Transverse colon (tissue), 4 donors: ENCODE measurements around the gene OSM. TPM values are rescaled to one million over a fixed set of nuclear protein-coding genes. Genes with fewer than 3 reads are reported as not detected.
A peak's percentile ranks its signal among the peaks of the same experiment; 100 is the strongest.

Source experiments
- DNase-seq: peaks from one replicate; pipeline ENCODE4 v3.0.0-alpha.2; 2019
- H3K27ac ChIP-seq, 4 donors: fragments of 200-600 bp; sonication (generic); 2 replicates each; pipeline ENCODE4 v1.5.1; 2016 to 2018; ENCODE audit warnings: inconsistent platforms in 4 of 4
- H3K27me3 ChIP-seq: fragments of 200-600 bp; sonication (generic); 2 replicates; pipeline ENCODE4 v1.5.1; 2017; ENCODE audit warnings: inconsistent platforms
- H3K36me3 ChIP-seq, 4 donors: fragments of 200-600 bp; sonication (generic); 2 replicates each; pipeline ENCODE4 v1.5.1; 2017 to 2019; ENCODE audit warnings: inconsistent platforms in 4 of 4
- H3K4me1 ChIP-seq, 4 donors: fragments of 200-600 bp; sonication (generic); 2 replicates each; pipeline ENCODE4 v1.5.1; 2017 to 2020; ENCODE audit warnings: inconsistent platforms in 4 of 4
- H3K4me3 ChIP-seq, 4 donors: fragments of 200-600 bp; sonication (generic); 1 replicate in 1 of 4; 2 replicates in 3 of 4; pipeline versions ENCODE4 v1.5.1 to v1.6.1; 2017 to 2019; ENCODE audit warnings: inconsistent platforms in 4 of 4
- H3K9me3 ChIP-seq, 2 donors: fragments of 200-600 bp; sonication (generic); 2 replicates each; pipeline ENCODE4 v1.5.1; 2017 to 2019; ENCODE audit warnings: inconsistent platforms in 2 of 2
- CTCF ChIP-seq, 5 experiments: fragments of 200-600 bp in 3 of 5; fragments of 450-650 bp in 2 of 5; sonication (generic) in 3 of 5; IDR thresholded peaks; 1 replicate in 2 of 5; 2 replicates in 3 of 5; pipeline ENCODE4 v1.5.1; 2016 to 2017; ENCODE audit warnings: antibody characterized with exemption in 5 of 5, inconsistent platforms in 3 of 5, mild to moderate bottlenecking in 2 of 5, moderate library complexity in 1 of 5
- EP300 ChIP-seq: sonication (generic); formaldehyde crosslinking; IDR thresholded peaks from one replicate; pipeline ENCODE4 v1.6.1; 2017; ENCODE audit warnings: antibody characterized with exemption, low read depth
- POLR2A ChIP-seq: fragments of 450-650 bp; IDR thresholded peaks from one replicate; pipeline ENCODE4 v1.6.1; 2016; ENCODE audit warnings: antibody characterized with exemption, mild to moderate bottlenecking, moderate library complexity
- POLR2AphosphoS5 ChIP-seq, 3 donors: sonication (generic); formaldehyde crosslinking; IDR thresholded peaks; one replicate each; pipeline ENCODE4 v1.6.1; 2016; ENCODE audit warnings: antibody characterized with exemption in 3 of 3
- WGBS, 2 donors: methylation state at CpG; one replicate each; pipeline ENCODE4 v1.1.5; 2018; ENCODE audit warnings: low coverage in 1 of 2; 5-methylcytosine and 5-hydroxymethylcytosine counted together
- in situ Hi-C, 4 donors: fragments of 200-750 bp; cut with MboI; loops; one replicate each; pipeline versions ENCODE4 v1.15.0 to v1.15.1; 2017; ENCODE audit warnings: low sequenced_read_pairs in 3 of 4, low pct_ligation_motif_present in 1 of 4, low pct_unique_long_range_greater_than_20kb in 1 of 4
- intact Hi-C: fragments of 100-400 bp; cut with DNase I; formaldehyde crosslinking; loops from one replicate; pipeline ENCODE4 v1.15.1; 2023; ENCODE audit warnings: low total_unique reads
- total RNA-seq, 4 donors: library from RNA; depleted of rRNA; stranded (reverse); fragments of >200 nt; gene quantifications; one replicate each; pipeline ENCODE4 v1.1.0, GENCODE V29; 2016

OSM gene
- total RNA-seq, 4 donors from 2014 or later = not detected

GRCh38 chr22:30260682-30261081 is 6.0 kb downstream of the OSM start:
- peaks cover 3 to 30% (median 13%) of the 10 kb centered on the region in 4 donors for H3K4me1 ChIP-seq
- no peaks in the 10 kb centered on the region for H3K27me3 ChIP-seq
- H3K36me3 ChIP-seq = no peaks in the 10 kb centered on the region
- TF ChIP-seq CTCF (IDR thresholded peaks at IDR 0.05) (no peak), POLR2A (no peak), EP300 (no peak), POLR2AphosphoS5 (IDR thresholded peaks at IDR 0.05) (no peak)
- in situ Hi-C loops (loop anchor here in 3 of 4 donors (10.0 kb wide), 3 partner anchors 124 to 156 kb away; partner anchors contain the start of genes RNF215 (in 1 of the 3) and SEC14L2 (in 1 of the 3)), intact Hi-C loops (loop anchor here (5.0 to 10.0 kb wide), 2 partner anchors 94 to 227 kb away; partner anchors contain the start of genes CCDC157 and SF3A1)
- H3K9me3 ChIP-seq = no peaks in the 10 kb centered on the region
- no peak overlapping the region for H3K27ac ChIP-seq
- WGBS, 2 donors = 81 to 83% methylated on average over 3 to 8 of the region's 8 CpGs
- DNase-seq = no peak
- H3K4me3 ChIP-seq = no peak overlapping the region

- WGBS, 2 donors = 86% methylated on average over 8 of the region's 11 CpGs; no CpG with 5 or more reads in 1 of the 2 donors
- H3K27ac ChIP-seq = no peak overlapping the region
- in situ Hi-C loops = loop anchor here in 3 of 4 donors (10.0 kb wide), 3 partner anchors 125 to 155 kb away; partner anchors contain the start of genes RNF215 (in 1 of the 3) and SEC14L2 (in 1 of the 3)
- no peaks in the 10 kb centered on the region for H3K36me3 ChIP-seq
- H3K4me3 ChIP-seq = no peak overlapping the region
- DNase-seq = no peak
- peaks cover 3 to 31% (median 13%) of the 10 kb centered on the region in 4 donors for H3K4me1 ChIP-seq
- no peaks in the 10 kb centered on the region for H3K9me3 ChIP-seq
- TF ChIP-seq EP300 (no peak), POLR2A (no peak)
- intact Hi-C loops = loop anchor here (5.0 to 10.0 kb wide), 2 partner anchors 95 to 227 kb away; partner anchors contain the start of genes CCDC157 and SF3A1
- H3K27me3 ChIP-seq = no peaks in the 10 kb centered on the region
Measured at GRCh38 chr22:30260276-30260675, 6.4 kb downstream of the OSM start.

GRCh38 chr22:30254314-30254713 is 12.3 kb downstream of the OSM start:
- in situ Hi-C loops (no loop called here), intact Hi-C loops (loop anchor here (5.0 kb wide), 1 partner anchor 142 kb away; no protein-coding TSS in a partner anchor)
- Histone ChIP-seq H3K9me3 (no peaks in the 10 kb centered on the region), H3K27me3 (no peaks in the 10 kb centered on the region), H3K36me3 (no peaks in the 10 kb centered on the region), H3K27ac (peak overlapping the region in 3 of 4 donors; percentile 75 to 82 (median 79)), H3K4me1 (peaks cover 19 to 46% (median 33%) of the 10 kb centered on the region in 4 donors), H3K4me3 (no peak overlapping the region)
- no peak for DNase-seq
- TF ChIP-seq EP300 (no peak), POLR2A (no peak), CTCF (IDR thresholded peaks at IDR 0.05) (no peak), POLR2AphosphoS5 (IDR thresholded peaks at IDR 0.05) (no peak)
- WGBS, 2 donors = 78% methylated on average over 6 of the region's 6 CpGs; no CpG with 5 or more reads in 1 of the 2 donors

- TF ChIP-seq CTCF (IDR thresholded peaks at IDR 0.05) (no peak), EP300 (no peak), POLR2AphosphoS5 (IDR thresholded peaks at IDR 0.05) (peak in 1 of 3 donors; percentile 25), POLR2A (peak; percentile 18)
- Histone ChIP-seq H3K9me3 (no peaks in the 10 kb centered on the region), H3K27ac (peak overlapping the region; percentile 68 to 82 (median 77)), H3K4me3 (no peak overlapping the region), H3K4me1 (peaks cover 19 to 52% (median 39%) of the 10 kb centered on the region in 4 donors), H3K36me3 (no peaks in the 10 kb centered on the region), H3K27me3 (no peaks in the 10 kb centered on the region)
- in situ Hi-C loops (no loop called here), intact Hi-C loops (loop anchor here (5.0 kb wide), 1 partner anchor 141 kb away; no protein-coding TSS in a partner anchor)
- peak; percentile 82 for DNase-seq
- 31 to 40% methylated on average over 1 to 20 of the region's 22 CpGs for WGBS, 2 donors
Measured at GRCh38 chr22:30253205-30253852, 13.3 kb downstream of the OSM start.
